Endothelial cell of umbilical vein (primary cell): ENCODE results near the gene PRKCG. TPM values are rescaled to one million over a fixed set of nuclear protein-coding genes. Genes with fewer than 3 reads are reported as not detected.

Source experiments
- BruUV-seq: library from RNA; stranded (reverse); fragments of 400-500 nt; replicated peaks from 2 replicates; lab custom pipeline; 2021; lab: Mats Ljungman, UMichigan
- CTCF ChIA-PET: fragments of 300-600, 350-600 bp; sonication (Branson Sonifier 250); formaldehyde crosslinking; loops from one replicate; lab custom pipeline; 2021; ENCODE audit warnings: antibody characterized with exemption, inconsistent platforms; lab: Charles Lee
- POLR2A ChIA-PET: fragments of 300-600, 350-600 bp; sonication (Branson Sonifier 250); formaldehyde crosslinking; loops from one replicate; lab custom pipeline; 2021; ENCODE audit warnings: antibody characterized with exemption, inconsistent platforms; lab: Charles Lee
- DNase-seq: peaks from one replicate; pipeline ENCODE4 v3.0.0-alpha.2; 2011; ENCODE audit warnings: low read depth, low spot score
- FAIRE-seq: peaks from 2 replicates; lab custom pipeline; 2011; peaks lifted over from hg19 to GRCh38; lab: Jason Lieb, UNC
- H2AFZ ChIP-seq: 2 replicates; pipeline ENCODE4 v1.6.0; 2012; ENCODE audit warnings: low read depth, low read length, control low read depth, inconsistent platforms
- H3K27ac ChIP-seq: 2 replicates; pipeline ENCODE4 v1.5.1; 2011; ENCODE audit warnings: low read depth, mild to moderate bottlenecking, control low read depth, low read length, moderate library complexity; ENCODE audit not compliant: insufficient read depth
- H3K27me3 ChIP-seq, 2 experiments: 2 replicates each; pipeline versions ENCODE4 v1.6.0 to v1.6.1; 2011; ENCODE audit warnings: low read length in 2 of 2, mixed read lengths in 1 of 2; ENCODE audit not compliant: control insufficient read depth in 2 of 2, insufficient read depth in 2 of 2
- H3K36me3 ChIP-seq, 2 experiments: 2 replicates in 1 of 2; 3 replicates in 1 of 2; pipeline ENCODE4 v1.5.1; 2011; ENCODE audit warnings: low read length in 2 of 2, mild to moderate bottlenecking in 1 of 2, moderate library complexity in 1 of 2; ENCODE audit not compliant: control insufficient read depth in 2 of 2, insufficient read depth in 2 of 2; ENCODE audit errors: extremely low read depth in 1 of 2
- H3K4me1 ChIP-seq: 3 replicates; pipeline ENCODE4 v1.5.1; 2011; ENCODE audit warnings: mild to moderate bottlenecking, low read length; ENCODE audit not compliant: control insufficient read depth, insufficient read depth; ENCODE audit errors: extremely low read depth
- H3K4me2 ChIP-seq: 2 replicates; pipeline ENCODE4 v1.6.1; 2011; ENCODE audit warnings: low read length, control low read depth, mixed read lengths; ENCODE audit not compliant: insufficient read depth
- H3K4me3 ChIP-seq, 3 experiments: fragments of 200-600 bp in 1 of 3; sonication (generic), shearing (Covaris generic) in 1 of 3; replicated peaks in 1 of 3; 2 replicates each; pipeline ENCODE4 v1.5.1; 2011 to 2016; ENCODE audit warnings: control low read depth in 3 of 3, low read length in 3 of 3, mild to moderate bottlenecking in 2 of 3, inconsistent platforms in 1 of 3, low read depth in 1 of 3, moderate library complexity in 1 of 3; ENCODE audit not compliant: insufficient read depth in 1 of 3
- H3K79me2 ChIP-seq: 2 replicates; pipeline ENCODE4 v1.6.0; 2012; ENCODE audit warnings: low read length, inconsistent platforms; ENCODE audit not compliant: control insufficient read depth, insufficient read depth
- H3K9ac ChIP-seq: replicated peaks from 2 replicates; pipeline ENCODE3; 2011; ENCODE audit warnings: low read length, control low read depth; ENCODE audit not compliant: insufficient read depth; ENCODE audit errors: extremely low read depth
- H3K9me1 ChIP-seq: replicated peaks from 3 replicates; pipeline ENCODE4 v1.6.0; 2011; ENCODE audit warnings: mild to moderate bottlenecking, low read length; ENCODE audit not compliant: control insufficient read depth, insufficient read depth; ENCODE audit errors: extremely low read depth
- H3K9me3 ChIP-seq: replicated peaks from 2 replicates; pipeline ENCODE4 v1.5.1; 2012; ENCODE audit warnings: low read length, inconsistent platforms; ENCODE audit not compliant: control insufficient read depth, insufficient read depth
- H4K20me1 ChIP-seq: replicated peaks from 2 replicates; pipeline ENCODE3; 2011; ENCODE audit warnings: mild to moderate bottlenecking, low read length; ENCODE audit not compliant: control insufficient read depth, insufficient read depth; ENCODE audit errors: extremely low read depth
- EZH2 ChIP-seq: IDR thresholded peaks from 2 replicates; pipeline ENCODE4 v1.6.1; 2012; ENCODE audit warnings: borderline replicate concordance, low read depth, mild to moderate bottlenecking, moderate library complexity, low read length, inconsistent platforms; ENCODE audit not compliant: severe bottlenecking
- FOS ChIP-seq: IDR thresholded peaks from 2 replicates; pipeline ENCODE4 v1.6.1; 2011; ENCODE audit warnings: mild to moderate bottlenecking, low read length, moderate library complexity, borderline replicate concordance; ENCODE audit not compliant: insufficient read depth
- GATA2 ChIP-seq: IDR thresholded peaks from 2 replicates; pipeline ENCODE4 v1.7.0; 2011; ENCODE audit warnings: low read depth, mild to moderate bottlenecking, moderate library complexity, mixed read lengths, low read length; ENCODE audit not compliant: insufficient read length, insufficient read depth
- JUN ChIP-seq: IDR thresholded peaks from 2 replicates; pipeline ENCODE4 v1.6.1; 2011; ENCODE audit warnings: borderline replicate concordance, low read depth; ENCODE audit not compliant: insufficient read length, insufficient read depth
- MYC ChIP-seq: IDR thresholded peaks from one replicate; pipeline ENCODE4 v1.6.1; 2011; ENCODE audit warnings: mild to moderate bottlenecking, low read depth, low read length
- POLR2A ChIP-seq: IDR thresholded peaks from 2 replicates; pipeline ENCODE4 v1.6.1; 2012; ENCODE audit warnings: low read depth, mild to moderate bottlenecking, control low read depth, low read length
- POLR2AphosphoS5 ChIP-seq: IDR thresholded peaks from 2 replicates; pipeline ENCODE4 v1.6.1; 2012; ENCODE audit warnings: low read depth, mild to moderate bottlenecking, control low read depth, low read length, moderate library complexity; ENCODE audit not compliant: insufficient read depth
- dilution Hi-C: fragments of 300-500 bp; cut with MboI; formaldehyde crosslinking; loops from one replicate; pipeline ENCODE4 v1.15.0; 2019; ENCODE audit warnings: low sequenced_read_pairs; ENCODE audit not compliant: extremely low pct_ligation_motif_present
- intact Hi-C: fragments of 100-400 bp; cut with micrococcal nuclease; formaldehyde crosslinking; loops from one replicate; pipeline ENCODE4 v1.10.0; 2022
- polyA plus RNA-seq, 4 experiments: library from polyadenylated mRNA; depleted of rRNA in 3 of 4; stranded (reverse) in 3 of 4; unstranded in 1 of 4; fragments of >200 nt; gene quantifications; 2 replicates each; pipeline versions ENCODE4 v1.2.1 to v1.2.3, GENCODE V29; 2011 to 2012; ENCODE audit warnings: missing spikeins in 1 of 4
- total RNA-seq: library from RNA; stranded (reverse); gene quantifications from 2 replicates; pipeline ENCODE4 v1.2.3, GENCODE V29; 2021
- TF ChIP-seq, protein P1 (sequence below): IDR thresholded peaks from 2 replicates; pipeline ENCODE4 v1.6.1; 2011; ENCODE audit not compliant: insufficient read depth, insufficient read length
- TF ChIP-seq, protein P2 (sequence below), 2 donors: IDR thresholded peaks; 1 replicate in 1 of 2; 2 replicates in 1 of 2; pipeline ENCODE4 v1.5.1; 2011; ENCODE audit warnings: low read length in 2 of 2, mild to moderate bottlenecking in 2 of 2, moderate library complexity in 2 of 2, control low read depth in 1 of 2, inconsistent platforms in 1 of 2, low read depth in 1 of 2; ENCODE audit not compliant: insufficient read depth in 1 of 2; ENCODE audit errors: extremely low read depth in 1 of 2

Gene PRKCG
- total and polyA plus RNA-seq, 2 donors (not counting 3 experiments of a cell fraction or from before 2014, with no cell fraction given), result 0.07 TPM; not detected in 1

DNA sequence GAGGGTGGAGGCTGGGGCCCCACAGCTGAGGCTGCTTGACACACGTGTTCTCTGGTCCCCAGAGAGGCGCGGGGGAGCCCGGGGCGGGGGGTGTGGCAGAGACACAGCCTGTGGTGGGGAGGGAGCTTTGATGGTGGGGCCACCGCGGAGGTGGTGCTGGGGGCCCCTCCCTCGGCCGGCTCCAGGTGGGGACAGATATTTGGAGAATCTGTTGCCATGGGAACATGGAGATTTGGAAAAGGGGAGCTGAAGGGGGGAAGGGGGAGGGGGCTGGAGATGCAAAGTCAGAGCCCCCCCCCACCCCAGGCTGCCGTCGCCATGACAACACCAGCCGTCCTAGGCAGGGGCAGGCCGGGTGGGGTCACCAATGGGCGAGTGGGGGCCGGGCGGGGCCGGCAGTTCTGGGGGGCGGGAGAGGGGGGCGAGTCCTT lies 1.2 kb downstream of the PRKCG start:
- H3K4me3 ChIP-seq, result no peak overlapping the region
- no peaks in the 10 kb centered on the region for H3K9me3 ChIP-seq
- peaks cover 17% of the 10 kb centered on the region for H3K4me1 ChIP-seq
- ChIA-PET CTCF (interaction anchor here (0.8 to 3.9 kb wide), 4 partner anchors 42 to 147 kb away, joined by 3 to 17 read pairs (median 5); no protein-coding TSS in a partner anchor), POLR2A (interaction anchor here (0.5 kb wide), 1 partner anchor 32 kb away, joined by 6 read pairs; no protein-coding TSS in a partner anchor)
- FAIRE-seq (no peak), DNase-seq (no peak)
- BruUV-seq, result no TSS peak
- no peak overlapping the region for H3K4me2 ChIP-seq
- no peak overlapping the region for H3K9ac ChIP-seq
- H3K79me2 ChIP-seq, result no peaks in the 10 kb centered on the region
- TF ChIP-seq JUN (no peak), FOS (no peak), POLR2AphosphoS5 (no peak), MYC (no peak), GATA2 (no peak), POLR2A (no peak), EZH2 (no peak)
- TF ChIP-seq, protein P1, sequence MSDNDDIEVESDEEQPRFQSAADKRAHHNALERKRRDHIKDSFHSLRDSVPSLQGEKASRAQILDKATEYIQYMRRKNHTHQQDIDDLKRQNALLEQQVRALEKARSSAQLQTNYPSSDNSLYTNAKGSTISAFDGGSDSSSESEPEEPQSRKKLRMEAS, result no peak
- TF ChIP-seq, protein P2, sequence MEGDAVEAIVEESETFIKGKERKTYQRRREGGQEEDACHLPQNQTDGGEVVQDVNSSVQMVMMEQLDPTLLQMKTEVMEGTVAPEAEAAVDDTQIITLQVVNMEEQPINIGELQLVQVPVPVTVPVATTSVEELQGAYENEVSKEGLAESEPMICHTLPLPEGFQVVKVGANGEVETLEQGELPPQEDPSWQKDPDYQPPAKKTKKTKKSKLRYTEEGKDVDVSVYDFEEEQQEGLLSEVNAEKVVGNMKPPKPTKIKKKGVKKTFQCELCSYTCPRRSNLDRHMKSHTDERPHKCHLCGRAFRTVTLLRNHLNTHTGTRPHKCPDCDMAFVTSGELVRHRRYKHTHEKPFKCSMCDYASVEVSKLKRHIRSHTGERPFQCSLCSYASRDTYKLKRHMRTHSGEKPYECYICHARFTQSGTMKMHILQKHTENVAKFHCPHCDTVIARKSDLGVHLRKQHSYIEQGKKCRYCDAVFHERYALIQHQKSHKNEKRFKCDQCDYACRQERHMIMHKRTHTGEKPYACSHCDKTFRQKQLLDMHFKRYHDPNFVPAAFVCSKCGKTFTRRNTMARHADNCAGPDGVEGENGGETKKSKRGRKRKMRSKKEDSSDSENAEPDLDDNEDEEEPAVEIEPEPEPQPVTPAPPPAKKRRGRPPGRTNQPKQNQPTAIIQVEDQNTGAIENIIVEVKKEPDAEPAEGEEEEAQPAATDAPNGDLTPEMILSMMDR (IDR thresholded peaks at IDR 0.05; ENCODE audit: extremely low read depth in 1 of 2, insufficient read depth in 1 of 2, low read depth in 1 of 2, low read length in 2 of 2), result no peak
- H3K27me3 ChIP-seq, result peaks cover 40 to 44% of the 10 kb centered on the region in 2 experiments
- H3K9me1 ChIP-seq, result no peaks in the 10 kb centered on the region
- H2AFZ ChIP-seq, result no peak overlapping the region
- dilution Hi-C loops (no loop called here), intact Hi-C loops (no loop called here)
- no peak overlapping the region for H3K27ac ChIP-seq
- no peaks in the 10 kb centered on the region for H3K36me3 ChIP-seq
- no peaks in the 10 kb centered on the region for H4K20me1 ChIP-seq
